SK-N-MC (cell line): ENCODE measurements around the gene CHTOP.

ENCODE experiments used
- DNase-seq: peaks from one replicate; pipeline ENCODE4 v3.0.0-alpha.2; 2011; ENCODE audit warnings: low read depth, low spot score
- H3K27ac ChIP-seq: fragments of 200-600 bp; sonication (generic); 2 replicates; pipeline ENCODE4 v1.5.1; 2016; ENCODE audit warnings: mixed run types
- H3K36me3 ChIP-seq: fragments of 200-600 bp; sonication (generic); 2 replicates; pipeline ENCODE4 v1.6.1; 2017; ENCODE audit warnings: antibody characterized with exemption, low read length, mixed read lengths; ENCODE audit not compliant: insufficient read depth
- H3K4me3 ChIP-seq: fragments of 200-600 bp; sonication (generic); 2 replicates; pipeline ENCODE4 v1.5.1; 2016
- H3K9ac ChIP-seq: fragments of 200-600 bp; sonication (generic); 2 replicates; pipeline ENCODE4 v1.8.0; 2017; ENCODE audit warnings: mixed run types, mixed read lengths; ENCODE audit not compliant: insufficient read length
- H3K9me3 ChIP-seq: fragments of 200-600 bp; sonication (generic); 2 replicates; pipeline ENCODE4 v1.6.1; 2017; ENCODE audit warnings: low read depth, mild to moderate bottlenecking, antibody characterized with exemption, low read length, moderate library complexity, mixed read lengths
- EZH2 ChIP-seq: fragments of 200-600 bp; sonication (generic); IDR thresholded peaks from one replicate; pipeline ENCODE4 v1.6.1; 2017; ENCODE audit warnings: antibody characterized with exemption
- FOXP2 ChIP-seq: optimal IDR thresholded peaks from 2 replicates; pipeline ENCODE3; 2011; ENCODE audit warnings: mild to moderate bottlenecking, moderate library complexity; ENCODE audit not compliant: insufficient read depth; ENCODE audit errors: extremely low read length, control extremely low read depth
- POLR2AphosphoS5 ChIP-seq: IDR thresholded peaks from 2 replicates; pipeline ENCODE4 v1.6.1; 2012; ENCODE audit warnings: mild to moderate bottlenecking, low read depth, low read length, borderline replicate concordance

Gene CHTOP

DNA sequence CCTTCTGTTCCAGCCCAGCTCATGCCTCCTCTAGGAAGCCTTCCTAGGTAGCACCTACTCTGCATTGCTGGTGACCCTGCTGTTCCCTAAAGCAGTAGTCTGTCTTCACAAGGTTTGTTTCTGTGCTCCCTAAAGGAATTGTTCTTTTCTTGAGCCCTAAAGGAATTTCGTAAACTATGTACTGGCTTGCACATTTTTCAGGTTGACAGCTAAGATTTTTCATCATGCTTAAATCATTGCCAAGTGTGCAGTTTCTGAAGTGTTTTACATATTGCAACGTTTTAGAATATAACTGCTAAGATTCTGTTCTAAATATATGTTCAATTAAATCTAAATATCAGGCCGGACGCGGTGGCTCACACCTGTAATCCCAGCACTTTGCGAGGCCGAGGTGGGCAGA, 34.0 kb upstream of the CHTOP start:
- no peak overlapping the region for H3K27ac ChIP-seq
- H3K9ac ChIP-seq: no peak overlapping the region
- no peaks in the 10 kb centered on the region for H3K9me3 ChIP-seq
- no peak for DNase-seq
- TF ChIP-seq POLR2AphosphoS5 (no peak), FOXP2 (no peak), EZH2 (no peak)
- no peaks in the 10 kb centered on the region for H3K36me3 ChIP-seq
- H3K4me3 ChIP-seq: no peak overlapping the region

DNA sequence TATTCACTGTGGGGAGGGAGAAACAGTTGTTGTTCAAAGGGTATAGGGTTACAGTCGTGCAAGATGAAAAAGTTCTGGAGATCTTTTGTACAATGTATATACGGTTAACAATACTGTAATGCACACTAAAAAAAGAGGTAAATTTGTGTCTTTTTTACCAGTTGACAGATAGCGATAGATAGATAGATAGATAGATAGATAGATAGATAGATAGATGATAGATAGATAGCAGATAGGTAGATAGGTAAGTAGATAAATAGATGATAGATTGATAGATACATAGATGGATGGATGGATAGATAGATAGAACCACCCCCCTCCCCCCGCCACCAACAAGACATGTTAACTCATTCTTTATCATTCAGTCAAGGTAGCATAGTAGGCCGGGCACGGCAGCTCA, 31.1 kb upstream of the CHTOP start:
- TF ChIP-seq POLR2AphosphoS5 (no peak), FOXP2 (no peak), EZH2 (no peak)
- H3K4me3 ChIP-seq: no peak overlapping the region
- no peak overlapping the region for H3K9ac ChIP-seq
- DNase-seq: no peak
- H3K27ac ChIP-seq: no peak overlapping the region
- H3K36me3 ChIP-seq: no peaks in the 10 kb centered on the region
- H3K9me3 ChIP-seq: no peaks in the 10 kb centered on the region

DNA sequence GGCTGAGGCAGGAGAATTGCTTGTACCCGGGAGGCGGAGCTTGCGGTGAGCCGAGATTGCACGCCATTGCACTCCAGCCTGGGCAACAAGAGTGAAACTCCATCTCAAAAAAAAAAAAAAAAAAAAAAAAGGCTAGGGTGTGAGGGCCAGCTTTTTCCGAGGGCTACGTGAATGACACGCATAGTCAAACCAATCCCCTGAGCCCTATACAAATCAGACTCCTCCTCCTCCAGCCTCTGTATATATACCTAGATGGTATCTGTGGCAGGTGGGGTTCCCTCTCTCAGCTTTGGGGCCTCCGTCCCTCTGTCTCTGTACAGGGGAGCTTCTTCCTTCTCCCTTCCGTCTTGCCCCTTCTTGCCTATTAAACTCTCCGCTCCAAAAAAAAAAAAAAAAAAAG, 27.7 kb upstream of the CHTOP start:
- Histone ChIP-seq H3K9me3 (no peaks in the 10 kb centered on the region), H3K27ac (no peak overlapping the region), H3K36me3 (no peaks in the 10 kb centered on the region), H3K4me3 (no peak overlapping the region), H3K9ac (no peak overlapping the region)
- TF ChIP-seq POLR2AphosphoS5: no peak
- TF ChIP-seq FOXP2: no peak
- DNase-seq: no peak

DNA sequence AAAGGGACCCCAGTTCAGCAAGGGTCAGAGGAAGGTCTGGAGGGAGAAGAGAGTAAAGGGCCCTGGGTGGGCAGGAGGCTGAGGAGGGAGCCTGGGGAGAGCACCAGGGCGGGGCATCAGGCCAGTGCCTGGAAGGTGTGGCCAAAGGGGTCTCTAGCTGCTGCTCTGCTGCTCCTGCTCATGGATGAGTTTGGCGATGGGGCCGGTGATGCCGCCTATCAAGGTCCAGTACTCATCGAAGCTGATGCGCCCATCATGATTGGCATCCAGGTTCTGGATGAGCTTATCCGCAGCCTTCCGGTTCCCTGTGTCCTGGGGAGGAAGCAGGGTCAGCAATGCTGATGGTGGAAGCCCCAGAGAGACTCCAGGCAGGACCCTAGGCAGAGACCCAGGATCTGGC, 26.5 kb upstream of the CHTOP start:
- no peak overlapping the region for H3K9ac ChIP-seq
- no peak for TF ChIP-seq POLR2AphosphoS5
- no peak for TF ChIP-seq EZH2
- TF ChIP-seq FOXP2: no peak
- DNase-seq: no peak
- H3K27ac ChIP-seq: no peak overlapping the region
- H3K4me3 ChIP-seq: no peak overlapping the region
- H3K36me3 ChIP-seq: no peaks in the 10 kb centered on the region
- no peaks in the 10 kb centered on the region for H3K9me3 ChIP-seq

DNA sequence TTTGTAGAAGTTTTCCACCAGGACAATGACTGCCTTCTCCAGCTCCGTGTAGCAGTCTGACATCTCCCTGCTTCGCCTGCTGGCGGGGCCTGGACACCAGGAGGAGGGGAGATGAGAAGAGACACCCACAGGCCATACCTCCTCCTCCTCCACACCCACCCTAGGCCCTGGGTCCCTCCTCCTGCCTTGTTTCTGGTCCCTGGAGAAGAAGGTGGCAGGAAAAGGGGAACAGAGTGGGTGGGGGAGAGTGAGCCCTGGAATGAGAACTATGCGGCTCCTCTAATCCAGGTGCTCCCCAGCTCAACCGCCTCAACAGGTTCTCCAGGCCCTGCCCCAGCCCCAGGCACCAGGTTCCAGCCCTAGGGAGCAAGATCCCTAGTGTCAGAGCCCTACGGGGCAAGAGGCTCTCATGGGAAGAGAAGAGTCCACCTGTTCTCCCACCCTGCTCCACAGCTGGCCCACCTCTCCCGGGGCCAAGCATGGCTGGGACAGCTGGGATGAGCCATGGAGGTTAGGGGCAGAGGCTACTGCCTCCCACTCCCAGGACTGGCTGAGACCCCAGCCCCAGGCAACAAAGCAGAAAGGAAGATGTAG, 25.7 kb upstream of the CHTOP start:
- no peaks in the 10 kb centered on the region for H3K9me3 ChIP-seq
- no peak overlapping the region for H3K27ac ChIP-seq
- H3K36me3 ChIP-seq: no peaks in the 10 kb centered on the region
- H3K4me3 ChIP-seq: no peak overlapping the region
- no peak for DNase-seq
- H3K9ac ChIP-seq: no peak overlapping the region
- TF ChIP-seq FOXP2 (no peak), EZH2 (no peak), POLR2AphosphoS5 (no peak)

DNA sequence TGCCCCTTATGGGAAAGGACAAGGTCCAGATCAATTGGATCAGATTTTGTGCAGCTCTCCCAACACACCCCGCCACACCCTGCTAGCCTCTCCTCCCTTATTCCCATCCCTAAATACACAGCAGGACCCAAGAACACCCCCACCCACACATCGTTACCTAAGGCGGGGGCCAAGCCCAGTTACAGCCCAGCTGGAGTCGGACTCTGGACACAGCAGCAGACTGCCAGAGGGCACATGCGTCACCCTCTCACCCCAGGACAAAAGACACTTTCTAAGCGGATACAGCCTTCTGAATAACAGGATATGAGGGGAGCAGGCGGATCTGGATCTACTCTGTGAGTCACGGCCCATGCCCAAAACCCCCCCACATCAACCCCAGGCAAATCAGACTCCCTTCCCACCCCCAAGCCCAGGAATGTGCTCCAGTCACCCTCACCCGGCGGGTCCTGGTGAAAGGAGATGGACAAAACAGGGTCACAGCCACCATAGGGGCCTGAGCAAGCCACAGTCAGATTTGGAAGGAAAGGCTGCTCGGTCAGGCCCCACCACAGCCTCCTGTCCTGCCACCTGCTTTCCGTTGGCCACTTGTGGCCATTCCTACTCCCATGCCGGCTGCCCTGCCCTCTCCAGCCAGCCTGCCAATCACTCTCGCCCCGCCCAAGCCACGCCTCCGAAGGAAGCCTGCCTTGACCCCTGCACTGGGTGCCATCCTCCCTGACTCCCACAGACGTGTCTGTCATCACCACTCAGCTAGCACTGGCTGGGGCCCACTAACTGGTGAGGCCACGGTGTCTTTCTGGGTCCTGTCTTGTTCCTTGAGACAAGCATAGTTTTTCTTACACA, 24.9 kb upstream of the CHTOP start:
- no peak for DNase-seq
- no peaks in the 10 kb centered on the region for H3K36me3 ChIP-seq
- no peak for TF ChIP-seq EZH2
- no peak for TF ChIP-seq POLR2AphosphoS5
- TF ChIP-seq FOXP2: no peak

DNA sequence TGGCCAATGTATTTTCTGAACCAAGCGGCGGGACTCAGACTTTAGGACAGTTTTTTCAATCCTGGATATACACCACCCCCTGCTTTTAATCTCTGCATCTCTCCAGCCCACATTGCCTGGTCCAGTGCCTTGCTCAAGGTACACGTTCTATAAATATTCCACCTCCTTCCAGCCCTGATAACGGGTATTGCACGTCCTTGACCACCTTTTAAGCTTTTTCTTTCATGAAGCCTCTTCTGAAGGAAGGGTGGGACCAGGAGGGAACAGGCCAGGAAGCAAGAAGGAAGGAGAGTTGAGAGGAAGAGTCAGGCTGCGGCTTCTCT, 24.3 kb upstream of the CHTOP start:
- Histone ChIP-seq H3K9ac (no peak overlapping the region), H3K27ac (no peak overlapping the region), H3K4me3 (no peak overlapping the region), H3K36me3 (no peaks in the 10 kb centered on the region), H3K9me3 (no peaks in the 10 kb centered on the region)
- TF ChIP-seq FOXP2 (no peak), EZH2 (no peak), POLR2AphosphoS5 (no peak)
- no peak for DNase-seq

More for the DNA sequence above, 24.9 kb upstream of the CHTOP start:
- Histone ChIP-seq H3K27ac (no peak overlapping the region), H3K9ac (no peak overlapping the region), H3K9me3 (no peaks in the 10 kb centered on the region), H3K4me3 (no peak overlapping the region)

DNA sequence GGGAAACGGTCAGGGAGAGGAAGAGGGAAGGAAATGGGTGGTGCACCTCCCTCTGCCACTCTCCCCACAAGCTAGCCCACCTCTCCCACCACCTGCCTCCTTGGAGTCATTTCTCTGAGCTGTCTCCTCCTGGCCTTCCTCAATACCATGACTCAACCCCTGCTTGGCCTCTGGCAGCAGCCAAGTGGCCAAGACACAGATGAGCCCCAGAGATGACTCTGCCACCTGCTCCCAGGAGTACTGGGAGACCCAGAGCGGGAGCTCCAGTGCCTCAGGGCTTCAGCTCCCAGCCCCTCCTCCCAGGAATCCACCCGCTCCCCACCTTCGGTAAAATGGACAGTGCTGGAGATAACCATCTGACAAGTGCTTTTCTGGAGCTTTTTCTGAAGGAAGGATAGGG, 23.5 kb upstream of the CHTOP start:
- Histone ChIP-seq H3K4me3 (no peak overlapping the region), H3K27ac (no peak overlapping the region), H3K36me3 (no peaks in the 10 kb centered on the region), H3K9me3 (no peaks in the 10 kb centered on the region), H3K9ac (no peak overlapping the region)
- no peak for DNase-seq
- TF ChIP-seq EZH2: no peak
- TF ChIP-seq POLR2AphosphoS5: no peak
- TF ChIP-seq FOXP2: no peak
